H1 (cell line): Measurements from ENCODE around the gene ENO3. TPM values are rescaled to one million over a fixed set of nuclear protein-coding genes. Genes with fewer than 3 reads are reported as not detected.

Experiments used
- CTCF ChIA-PET: fragments of 300-600 bp; sonication (Branson Sonifier 250); formaldehyde crosslinking; loops from one replicate; lab custom pipeline; 2021; ENCODE audit not compliant: partially characterized antibody; lab: Charles Lee
- POLR2A ChIA-PET: fragments of 300-600 bp; sonication (Branson Sonifier 250); formaldehyde crosslinking; loops from one replicate; lab custom pipeline; 2021; ENCODE audit warnings: inconsistent platforms; ENCODE audit not compliant: partially characterized antibody; lab: Charles Lee
- DNase-seq, 2 experiments: peaks; one replicate each; pipeline versions ENCODE4 v3.0.0 to v3.0.0-alpha.2; 2010 to 2022; ENCODE audit warnings: low spot score in 2 of 2, low read depth in 1 of 2, mixed read lengths in 1 of 2
- FAIRE-seq: peaks from 2 replicates; lab custom pipeline; 2011; peaks lifted over from hg19 to GRCh38; lab: Jason Lieb, UNC
- H2AFZ ChIP-seq: 2 replicates; pipeline ENCODE4 v1.8.1; 2012; ENCODE audit warnings: low read length, inconsistent platforms
- H2AK5ac ChIP-seq: 2 replicates; pipeline ENCODE4 v1.6.1; 2013; ENCODE audit warnings: low read depth, low read length
- H2BK120ac ChIP-seq: replicated peaks from 2 replicates; pipeline ENCODE3; 2013; ENCODE audit warnings: low read depth, low read length, inconsistent platforms
- H2BK12ac ChIP-seq: 2 replicates; pipeline ENCODE4 v1.6.1; 2013; ENCODE audit warnings: low read depth, low read length
- H2BK15ac ChIP-seq: 2 replicates; pipeline ENCODE4 v1.6.1; 2013; ENCODE audit warnings: low read length
- H2BK20ac ChIP-seq: 2 replicates; pipeline ENCODE4 v1.6.1; 2013; ENCODE audit warnings: low read length
- H2BK5ac ChIP-seq: 2 replicates; pipeline ENCODE4 v1.6.1; 2013; ENCODE audit warnings: low read depth, low read length
- H3K14ac ChIP-seq: 2 replicates; pipeline ENCODE4 v1.6.1; 2013; ENCODE audit warnings: inconsistent platforms; ENCODE audit not compliant: insufficient read length
- H3K18ac ChIP-seq: 2 replicates; pipeline ENCODE4 v1.6.1; 2013; ENCODE audit warnings: low read length; ENCODE audit errors: extremely low read depth
- H3K23ac ChIP-seq: 2 replicates; pipeline ENCODE4 v1.6.1; 2013; ENCODE audit warnings: inconsistent platforms; ENCODE audit not compliant: insufficient read length
- H3K23me2 ChIP-seq: 2 replicates; pipeline ENCODE4 v1.6.1; 2013; ENCODE audit warnings: low read depth, low read length
- H3K27ac ChIP-seq: 2 replicates; pipeline ENCODE4 v1.6.1; 2011; ENCODE audit warnings: low read depth, low read length, inconsistent platforms
- H3K27me3 ChIP-seq, 4 experiments: replicated peaks in 1 of 4; 1 replicate in 1 of 4; 2 replicates in 3 of 4; pipeline versions ENCODE4 v1.6.1 to v1.8.1; 2011 to 2013; ENCODE audit warnings: low read length in 3 of 4, mild to moderate bottlenecking in 3 of 4, inconsistent platforms in 2 of 4, mixed read lengths in 2 of 4, moderate library complexity in 1 of 4; ENCODE audit not compliant: control insufficient read depth in 3 of 4, insufficient read depth in 3 of 4; ENCODE audit errors: extremely low read depth in 1 of 4
- H3K36me3 ChIP-seq, 4 experiments: 2 replicates each; pipeline versions ENCODE4 v1.6.1 to v1.8.1; 2011 to 2013; ENCODE audit warnings: mild to moderate bottlenecking in 4 of 4, low read length in 3 of 4, moderate library complexity in 2 of 4, control low read depth in 1 of 4, inconsistent platforms in 1 of 4; ENCODE audit not compliant: insufficient read depth in 4 of 4, control insufficient read depth in 2 of 4
- H3K4ac ChIP-seq: replicated peaks from 2 replicates; pipeline ENCODE3; 2013; ENCODE audit warnings: low read length, low read depth, mixed read lengths, inconsistent platforms; ENCODE audit not compliant: insufficient read length
- H3K4me1 ChIP-seq, 4 experiments: replicated peaks in 1 of 4; 1 replicate in 1 of 4; 2 replicates in 3 of 4; pipeline versions ENCODE4 v1.6.1 to v1.8.1; 2011 to 2013; ENCODE audit warnings: low read length in 3 of 4, inconsistent platforms in 2 of 4, mixed read lengths in 1 of 4; ENCODE audit not compliant: insufficient read depth in 4 of 4, control insufficient read depth in 3 of 4
- H3K4me2 ChIP-seq, 2 experiments: 2 replicates each; pipeline versions ENCODE4 v1.6.1 to v1.8.1; 2011 to 2013; ENCODE audit warnings: low read depth in 2 of 2, low read length in 2 of 2, control low read depth in 1 of 2, inconsistent platforms in 1 of 2, mild to moderate bottlenecking in 1 of 2; ENCODE audit not compliant: insufficient read depth in 1 of 2
- H3K4me3 ChIP-seq, 4 experiments: fragments of 200-600, 300-600 bp in 1 of 4; sonication (generic), shearing (Covaris generic), sonication (Bioruptor Twin) in 1 of 4; 2 replicates each; pipeline versions ENCODE4 v1.5.1 to v1.8.1; 2011 to 2016; ENCODE audit warnings: low read length in 4 of 4, low read depth in 3 of 4, control low read depth in 2 of 4, inconsistent platforms in 2 of 4, mild to moderate bottlenecking in 2 of 4, mixed read lengths in 1 of 4, moderate library complexity in 1 of 4; ENCODE audit not compliant: insufficient read depth in 2 of 4; ENCODE audit errors: extremely low read depth in 1 of 4
- H3K56ac ChIP-seq: replicated peaks from 2 replicates; pipeline ENCODE3; 2013; ENCODE audit warnings: low read depth, mild to moderate bottlenecking, mixed read lengths, low read length, inconsistent platforms; ENCODE audit not compliant: insufficient read length
- H3K79me1 ChIP-seq: 2 replicates; pipeline ENCODE4 v1.6.1; 2013; ENCODE audit warnings: low read depth, low read length, control low read depth
- H3K79me2 ChIP-seq, 2 experiments: 2 replicates each; pipeline versions ENCODE4 v1.6.1 to v1.8.1; 2012 to 2013; ENCODE audit warnings: low read length in 2 of 2, mild to moderate bottlenecking in 2 of 2, inconsistent platforms in 1 of 2; ENCODE audit not compliant: insufficient read depth in 2 of 2, control insufficient read depth in 1 of 2
- H3K9ac ChIP-seq, 4 experiments: replicated peaks in 1 of 4; 1 replicate in 1 of 4; 2 replicates in 3 of 4; pipeline versions ENCODE4 v1.6.1 to v1.8.1; 2011 to 2013; ENCODE audit warnings: low read depth in 3 of 4, low read length in 3 of 4, control low read depth in 2 of 4, mild to moderate bottlenecking in 2 of 4, moderate library complexity in 2 of 4, inconsistent platforms in 1 of 4; ENCODE audit errors: extremely low read depth in 1 of 4
- H3K9me3 ChIP-seq, 2 experiments: 2 replicates each; pipeline versions ENCODE4 v1.6.1 to v1.8.1; 2012 to 2013; ENCODE audit warnings: mild to moderate bottlenecking in 2 of 2, moderate library complexity in 2 of 2, control low read depth in 1 of 2, inconsistent platforms in 1 of 2, low read depth in 1 of 2, low read length in 1 of 2, mixed read lengths in 1 of 2; ENCODE audit not compliant: insufficient read depth in 2 of 2
- H4K20me1 ChIP-seq, 2 experiments: replicated peaks in 1 of 2; 2 replicates each; pipeline versions ENCODE3 to v1.8.1; 2011 to 2013; ENCODE audit warnings: inconsistent platforms in 2 of 2, low read length in 2 of 2, mild to moderate bottlenecking in 1 of 2; ENCODE audit not compliant: insufficient read depth in 2 of 2, control insufficient read depth in 1 of 2
- H4K5ac ChIP-seq: 2 replicates; pipeline ENCODE4 v1.6.1; 2013; ENCODE audit warnings: low read length, low read depth, mixed read lengths, inconsistent platforms; ENCODE audit not compliant: insufficient read length
- H4K8ac ChIP-seq: 2 replicates; pipeline ENCODE4 v1.8.0; 2013; ENCODE audit warnings: mild to moderate bottlenecking, moderate library complexity, low read length, inconsistent platforms; ENCODE audit not compliant: insufficient read depth; ENCODE audit errors: extremely low read depth
- H4K91ac ChIP-seq: replicated peaks from 2 replicates; pipeline ENCODE3; 2013; ENCODE audit warnings: low read length, mixed read lengths, inconsistent platforms; ENCODE audit not compliant: insufficient read length
- ATF2 ChIP-seq: IDR thresholded peaks from 2 replicates; pipeline ENCODE4 v1.6.1; 2012; ENCODE audit warnings: low read length, inconsistent platforms
- BRCA1 ChIP-seq: IDR thresholded peaks from 2 replicates; pipeline ENCODE4 v1.6.1; 2012; ENCODE audit warnings: low read depth, low read length, improper control_type of control experiment
- HDAC2 ChIP-seq, 2 experiments: fragments of 300-600 bp in 1 of 2; sonication (generic) in 1 of 2; IDR thresholded peaks; 2 replicates each; pipeline ENCODE4 v1.6.1; 2011 to 2012; ENCODE audit warnings: low read depth in 2 of 2, low read length in 2 of 2, mild to moderate bottlenecking in 2 of 2, moderate library complexity in 2 of 2, borderline replicate concordance in 1 of 2, inconsistent platforms in 1 of 2
- JUN ChIP-seq: IDR thresholded peaks from 2 replicates; pipeline ENCODE4 v1.6.1; 2011; ENCODE audit warnings: low read depth, mild to moderate bottlenecking, improper control_type of control experiment, low read length
- KDM5A ChIP-seq: fragments of 200-600 bp; IDR thresholded peaks from 2 replicates; pipeline ENCODE4 v1.7.1; 2012; ENCODE audit warnings: mild to moderate bottlenecking, low read length, inconsistent platforms, mixed read lengths
- POU5F1 ChIP-seq: IDR thresholded peaks from 2 replicates; pipeline ENCODE4 v1.6.1; 2011; ENCODE audit warnings: low read depth, mild to moderate bottlenecking, low read length, moderate library complexity
- SIN3A ChIP-seq, 2 experiments: IDR thresholded peaks in 1 of 2; conservative IDR thresholded peaks in 1 of 2; 2 replicates each; pipeline ENCODE4 v1.6.1; 2011 to 2012; ENCODE audit warnings: low read length in 2 of 2, improper control_type of control experiment in 1 of 2, low read depth in 1 of 2, mild to moderate bottlenecking in 1 of 2
- SIX5 ChIP-seq: IDR thresholded peaks from 2 replicates; pipeline ENCODE4 v1.6.1; 2011; ENCODE audit warnings: mild to moderate bottlenecking, low read depth, low read length
- SP4 ChIP-seq: IDR thresholded peaks from 2 replicates; pipeline ENCODE4 v1.6.1; 2012; ENCODE audit warnings: low read length, inconsistent platforms
- SRF ChIP-seq: IDR thresholded peaks from 2 replicates; pipeline ENCODE4 v1.6.1; 2011; ENCODE audit warnings: mild to moderate bottlenecking, low read depth, low read length, moderate library complexity
- SUZ12 ChIP-seq: fragments of 200-600 bp; sonication (generic); IDR thresholded peaks from 2 replicates; pipeline ENCODE4 v1.6.1; 2012; ENCODE audit warnings: mild to moderate bottlenecking, inconsistent platforms, low read length, moderate library complexity, mixed read lengths
- WGBS, 2 experiments: shearing (Covaris generic) in 1 of 2; methylation state at CpG; one replicate each; pipeline versions ENCODE4 v1.1.6 to v1.1.7; 2013 to 2015; ENCODE audit warnings: low lambda C conversion rate in 2 of 2, mixed read lengths in 2 of 2, inconsistent platforms in 1 of 2, low coverage in 1 of 2, missing lambda C conversion rate in 1 of 2; ENCODE audit not compliant: insufficient replicate concordance in 2 of 2, insufficient coverage in 1 of 2, insufficient read length in 1 of 2; ENCODE audit errors: extremely low coverage in 1 of 2, missing lambda C conversion rate in 1 of 2; 5-methylcytosine and 5-hydroxymethylcytosine counted together
- polyA plus RNA-seq, 7 experiments: library from polyadenylated mRNA; depleted of rRNA in 3 of 7; stranded (reverse) in 5 of 7; unstranded in 2 of 7; fragments of >200 nt in 5 of 7; fragments of 200-250 nt in 2 of 7; gene quantifications; 1 replicate in 5 of 7; 2 replicates in 1 of 7; 4 replicates in 1 of 7; pipeline versions ENCODE4 v1.2.1 to v1.2.3, GENCODE V29; 2011 to 2013; ENCODE audit warnings: missing spikeins in 2 of 7, mixed read lengths in 2 of 7
- total RNA-seq: library from RNA; stranded (reverse); fragmentation: NEBNext Ultra II Directional; extraction: Animal tissue kit (Norgen Biotek cat#: 25700); gene quantifications from 2 replicates; pipeline ENCODE4 v1.2.1, GENCODE V29; 2021

The ENO3 gene
- total and polyA plus RNA-seq, 2 of the 8 experiments (the other 6 are each of a cell fraction or from before 2014, with no cell fraction given), result 25.0 to 25.7 TPM

- H4K91ac ChIP-seq, result no peak overlapping the region
- no peak overlapping the region for H2BK120ac ChIP-seq
- H4K20me1 ChIP-seq, result peaks cover 2 to 14% of the 10 kb centered on the region in 2 experiments
- no peak overlapping the region for H3K18ac ChIP-seq
- H2AK5ac ChIP-seq, result no peak overlapping the region
- H3K36me3 ChIP-seq, result peaks cover 36 to 68% (median 51%) of the 10 kb centered on the region in 4 experiments
- peaks cover 11% of the 10 kb centered on the region for H3K79me1 ChIP-seq
- H2BK15ac ChIP-seq, result no peak overlapping the region
- H3K9me3 ChIP-seq, result no peaks in the 10 kb centered on the region
- H4K5ac ChIP-seq, result no peak overlapping the region
- H3K4me1 ChIP-seq, result peaks cover 4 to 17% (median 8%) of the 10 kb centered on the region in 4 experiments
- H3K23me2 ChIP-seq, result peaks cover 4% of the 10 kb centered on the region
- H2BK12ac ChIP-seq, result no peak overlapping the region
- WGBS, 2 experiments, result 96% methylated on average over 16 of the region's 18 CpGs; no CpG with 5 or more reads in 1 of the 2 experiments
- peaks cover 0 to 19% of the 10 kb centered on the region in 2 experiments; a peak in 2 of 4 replicates for H3K79me2 ChIP-seq
- no peaks in the 10 kb centered on the region for H3K27me3 ChIP-seq
- no peak overlapping the region for H2AFZ ChIP-seq
- no peak overlapping the region for H3K14ac ChIP-seq
- no peak overlapping the region for H2BK5ac ChIP-seq
- H2BK20ac ChIP-seq, result no peak overlapping the region
- H4K8ac ChIP-seq, result no peak overlapping the region
- H3K4me3 ChIP-seq, result no peak overlapping the region
- ChIA-PET CTCF (interaction anchor here (2.1 kb wide), 1 partner anchor 58 kb away, joined by 5 read pairs; no protein-coding TSS in a partner anchor), POLR2A (interaction anchor here (0.9 to 1.4 kb wide), 3 partner anchors 9 to 56 kb away, joined by 3 to 5 read pairs (median 4); no protein-coding TSS in a partner anchor)
- H3K27ac ChIP-seq, result no peak overlapping the region
- H3K56ac ChIP-seq, result no peak overlapping the region
- no peak for FAIRE-seq
- H3K4me2 ChIP-seq, result no peak overlapping the region
- H3K9ac ChIP-seq, result no peak overlapping the region
- no peak overlapping the region for H3K23ac ChIP-seq
- DNase-seq, result no peak
- H3K4ac ChIP-seq, result no peak overlapping the region
- TF ChIP-seq SIN3A (conservative IDR thresholded peaks at IDR 0.05 in 1 of 2, IDR thresholded peaks at IDR 0.05 in 1 of 2; ENCODE audit: low read depth in 1 of 2, low read length in 2 of 2) (no peak), BRCA1 (no peak), ATF2 (no peak), SIX5 (no peak), SUZ12 (no peak), JUN (no peak), HDAC2 (IDR thresholded peaks at IDR 0.05; ENCODE audit: borderline replicate concordance in 1 of 2, low read depth in 2 of 2, low read length in 2 of 2) (no peak), SP4 (no peak), POU5F1 (no peak), SRF (no peak), KDM5A (no peak)
These were observed 52.4 kb downstream of the ENO3 start for GRCh38 chr17:5003214-5003867.
